Body of pancreas (tissue), 4 donors: ENCODE measurements around the gene NGEF. TPM values are rescaled to one million over a fixed set of nuclear protein-coding genes. Genes with fewer than 3 reads are reported as not detected.

Source experiments
- ATAC-seq: fragments of 150-250 bp; one replicate; pipeline ENCODE4 v1.9.1; 2016
- DNase-seq, 4 donors: peaks; one replicate each; pipeline ENCODE4 v3.0.0-alpha.2; 2019
- H3K27ac ChIP-seq, 4 donors: fragments of 200-600 bp; sonication (generic); 1 replicate in 3 of 4; 2 replicates in 1 of 4; pipeline versions ENCODE4 v1.5.1 to v1.6.1; 2016 to 2019; ENCODE audit warnings: mild to moderate bottlenecking in 1 of 4, mixed read lengths in 1 of 4, moderate library complexity in 1 of 4
- H3K27me3 ChIP-seq, 2 donors: fragments of 200-600 bp; sonication (generic); one replicate each; pipeline ENCODE4 v1.6.0; 2016; ENCODE audit warnings: mild to moderate bottlenecking in 1 of 2
- H3K36me3 ChIP-seq, 2 donors: fragments of 200-600 bp; sonication (generic); replicated peaks in 1 of 2; 2 replicates each; pipeline ENCODE4 v1.5.1; 2016; ENCODE audit warnings: low read depth in 2 of 2; ENCODE audit not compliant: insufficient read depth in 1 of 2
- H3K4me1 ChIP-seq: fragments of 200-600 bp; sonication (generic); one replicate; pipeline ENCODE4 v1.6.0; 2016
- H3K4me3 ChIP-seq, 2 donors: fragments of 200-600 bp; sonication (generic); 1 replicate in 1 of 2; 2 replicates in 1 of 2; pipeline ENCODE4 v1.5.1; 2016 to 2019
- H3K9me3 ChIP-seq, 3 donors: fragments of 200-600 bp; sonication (generic); 1 replicate in 2 of 3; 2 replicates in 1 of 3; pipeline ENCODE4 v1.5.1; 2016
- POLR2A ChIP-seq, 3 donors: fragments of 450-650 bp; IDR thresholded peaks; one replicate each; pipeline ENCODE4 v1.6.1; 2016; ENCODE audit warnings: antibody characterized with exemption in 3 of 3, mild to moderate bottlenecking in 2 of 3
- WGBS, 2 donors: methylation state at CpG; one replicate each; pipeline ENCODE4 v1.1.5; 2017; 5-methylcytosine and 5-hydroxymethylcytosine counted together
- intact Hi-C: fragments of 100-400 bp; cut with DNase I; formaldehyde crosslinking; loops from one replicate; pipeline ENCODE4 v1.15.1; 2023
- total RNA-seq, 2 donors: library from RNA; depleted of rRNA; stranded (reverse); fragments of >200 nt; gene quantifications; one replicate each; pipeline ENCODE4 v1.1.0, GENCODE V29; 2016
- TF ChIP-seq, protein P1 (sequence below), 7 experiments: fragments of 450-650 bp in 4 of 7; fragments of 200-600 bp in 3 of 7; sonication (generic) in 3 of 7; IDR thresholded peaks; one replicate each; pipeline ENCODE4 v1.5.1; 2016 to 2019; ENCODE audit warnings: antibody characterized with exemption in 7 of 7

The NGEF gene
- total RNA-seq, 2 donors from 2014 or later, result 4.9 to 7.0 TPM

DNA sequence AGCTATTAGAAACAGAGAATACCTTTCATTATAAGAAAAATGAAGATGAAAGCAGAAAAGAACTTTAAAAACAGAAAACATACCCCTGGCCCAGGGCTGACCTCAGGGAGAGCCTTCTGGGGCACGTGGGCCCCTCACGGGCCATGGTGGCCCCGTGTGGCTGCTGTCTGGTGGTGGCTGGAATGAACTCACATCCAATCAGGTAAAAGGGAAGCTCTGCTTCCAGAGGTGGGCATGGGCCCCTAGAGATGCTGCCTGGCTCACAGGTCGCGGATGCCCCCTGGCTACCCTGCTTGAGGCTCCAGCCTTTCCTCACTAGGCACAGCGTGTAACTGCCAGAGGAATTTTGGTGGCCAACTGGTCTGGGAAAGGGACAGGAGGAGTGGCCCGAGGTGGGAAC, 126.4 kb downstream of the NGEF start:
- TF ChIP-seq, protein P1, sequence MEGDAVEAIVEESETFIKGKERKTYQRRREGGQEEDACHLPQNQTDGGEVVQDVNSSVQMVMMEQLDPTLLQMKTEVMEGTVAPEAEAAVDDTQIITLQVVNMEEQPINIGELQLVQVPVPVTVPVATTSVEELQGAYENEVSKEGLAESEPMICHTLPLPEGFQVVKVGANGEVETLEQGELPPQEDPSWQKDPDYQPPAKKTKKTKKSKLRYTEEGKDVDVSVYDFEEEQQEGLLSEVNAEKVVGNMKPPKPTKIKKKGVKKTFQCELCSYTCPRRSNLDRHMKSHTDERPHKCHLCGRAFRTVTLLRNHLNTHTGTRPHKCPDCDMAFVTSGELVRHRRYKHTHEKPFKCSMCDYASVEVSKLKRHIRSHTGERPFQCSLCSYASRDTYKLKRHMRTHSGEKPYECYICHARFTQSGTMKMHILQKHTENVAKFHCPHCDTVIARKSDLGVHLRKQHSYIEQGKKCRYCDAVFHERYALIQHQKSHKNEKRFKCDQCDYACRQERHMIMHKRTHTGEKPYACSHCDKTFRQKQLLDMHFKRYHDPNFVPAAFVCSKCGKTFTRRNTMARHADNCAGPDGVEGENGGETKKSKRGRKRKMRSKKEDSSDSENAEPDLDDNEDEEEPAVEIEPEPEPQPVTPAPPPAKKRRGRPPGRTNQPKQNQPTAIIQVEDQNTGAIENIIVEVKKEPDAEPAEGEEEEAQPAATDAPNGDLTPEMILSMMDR (IDR thresholded peaks at IDR 0.05), result no peak
- TF ChIP-seq POLR2A (IDR thresholded peaks at IDR 0.05), result no peak
- no peak overlapping the region for H3K27ac ChIP-seq
- peaks cover 13% of the 10 kb centered on the region for H3K4me1 ChIP-seq
- no peaks in the 10 kb centered on the region for H3K36me3 ChIP-seq
- no peaks in the 10 kb centered on the region for H3K9me3 ChIP-seq
- intact Hi-C loops, result loop anchor here (10.0 kb wide), 1 partner anchor 148 kb away; the partner anchor contains the start of gene NEU2
- ATAC-seq (no peak), DNase-seq (no peak)
- H3K27me3 ChIP-seq, result no peaks in the 10 kb centered on the region
- 87 to 90% methylated on average over 7 of the region's 7 CpGs for WGBS, 2 donors
- no peak overlapping the region for H3K4me3 ChIP-seq

- ATAC-seq (no peak), DNase-seq (no peak)
- 86 to 93% methylated on average over 11 of the region's 11 CpGs for WGBS, 2 donors
- intact Hi-C loops, result loop anchor here (10.0 kb wide), 1 partner anchor 149 kb away; the partner anchor contains the start of gene NEU2
- no peak for TF ChIP-seq POLR2A (IDR thresholded peaks at IDR 0.05)
- TF ChIP-seq, protein P1 (IDR thresholded peaks at IDR 0.05), result no peak
- H3K9me3 ChIP-seq, result no peaks in the 10 kb centered on the region
- H3K27ac ChIP-seq, result no peak overlapping the region
- H3K4me3 ChIP-seq, result no peak overlapping the region
- H3K27me3 ChIP-seq, result no peaks in the 10 kb centered on the region
- H3K4me1 ChIP-seq, result peaks cover 8% of the 10 kb centered on the region
- no peaks in the 10 kb centered on the region for H3K36me3 ChIP-seq
Measured at GRCh38 chr2:232886176-232886575, 126.9 kb downstream of the NGEF start.

- intact Hi-C loops, result loop anchor here (10.0 kb wide), 1 partner anchor 149 kb away; the partner anchor contains the start of gene NEU2
- WGBS, 2 donors, result 83 to 84% methylated on average over 18 to 25 of the region's 25 CpGs
Measured at GRCh38 chr2:232885264-232885961, 127.6 kb downstream of the NGEF start.

DNA sequence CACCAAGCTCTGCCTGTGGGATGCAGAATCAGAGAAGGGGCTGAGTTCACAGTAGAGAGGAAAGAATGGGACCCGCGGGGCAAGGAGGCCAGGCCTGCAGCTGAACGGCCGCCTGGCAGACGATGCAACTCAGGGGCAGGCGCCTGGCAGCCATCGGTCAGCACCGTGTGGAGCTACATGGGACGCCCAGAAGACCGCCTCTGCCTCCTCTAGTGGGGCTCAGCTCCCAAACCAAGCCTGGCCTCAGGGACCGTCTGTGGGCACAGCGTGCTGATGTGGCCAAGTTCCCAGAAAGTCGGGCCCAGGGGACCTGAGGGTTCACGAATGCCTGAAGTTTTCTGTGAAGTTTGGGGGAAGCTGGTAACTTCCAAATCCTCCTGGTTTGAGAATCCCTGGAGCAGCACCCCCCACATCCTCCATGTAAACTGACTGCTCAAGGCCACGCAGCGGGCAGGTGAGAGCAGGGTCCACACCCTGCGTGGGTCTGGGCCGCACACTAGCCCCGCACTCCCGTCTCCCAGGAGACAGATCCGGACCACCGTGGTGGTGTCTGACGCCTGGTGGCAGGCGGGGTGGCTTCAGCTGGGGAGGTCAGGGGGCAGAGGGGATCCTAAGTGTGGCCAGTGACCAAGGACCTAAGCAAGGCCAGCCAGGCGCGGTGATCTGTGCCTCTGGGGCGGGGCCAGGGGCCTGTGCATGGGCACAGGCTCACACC, 128.3 kb downstream of the NGEF start:
- Histone ChIP-seq H3K9me3 (no peaks in the 10 kb centered on the region), H3K36me3 (no peaks in the 10 kb centered on the region), H3K4me3 (no peak overlapping the region), H3K27ac (no peak overlapping the region), H3K4me1 (no peaks in the 10 kb centered on the region), H3K27me3 (no peaks in the 10 kb centered on the region)
- ATAC-seq (no peak), DNase-seq (no peak)
- no peak for TF ChIP-seq POLR2A (IDR thresholded peaks at IDR 0.05)
- TF ChIP-seq, protein P1 (IDR thresholded peaks at IDR 0.05), result no peak
- 88 to 90% methylated on average over 13 to 27 of the region's 27 CpGs for WGBS, 2 donors
- intact Hi-C loops, result loop anchor here (10.0 kb wide), 1 partner anchor 150 kb away; the partner anchor contains the start of gene NEU2

More at GRCh38 chr2:232885264-232885961, 127.6 kb downstream of the NGEF start:
- Histone ChIP-seq H3K4me3 (no peak overlapping the region), H3K27me3 (no peaks in the 10 kb centered on the region), H3K36me3 (no peaks in the 10 kb centered on the region), H3K9me3 (no peaks in the 10 kb centered on the region), H3K4me1 (peaks cover under 1% of the 10 kb centered on the region), H3K27ac (no peak overlapping the region)
- TF ChIP-seq POLR2A (IDR thresholded peaks at IDR 0.05), result no peak
- TF ChIP-seq, protein P1 (IDR thresholded peaks at IDR 0.05), result no peak
- ATAC-seq (no peak), DNase-seq (no peak)
